OCI-LY7 (cell line): ENCODE results near the gene FYN. TPM values are rescaled to one million over a fixed set of nuclear protein-coding genes. Genes with fewer than 3 reads are reported as not detected.

Experiments used
- BruUV-seq: library from RNA; stranded (reverse); fragments of 400-500 nt; replicated peaks from 2 replicates; lab custom pipeline; 2021; lab: Mats Ljungman, UMichigan
- CTCF ChIA-PET: fragments of 300-600 bp; sonication (Branson Sonifier 250); formaldehyde crosslinking; loops from one replicate; lab custom pipeline; 2022; ENCODE audit warnings: antibody characterized with exemption; ENCODE audit not compliant: unreplicated experiment; lab: Charles Lee
- POLR2A ChIA-PET: fragments of 300-600 bp; sonication (Branson Sonifier 250); formaldehyde crosslinking; loops from one replicate; lab custom pipeline; 2022; ENCODE audit warnings: antibody characterized with exemption; lab: Charles Lee
- DNase-seq: peaks from one replicate; pipeline ENCODE4 v3.0.0-alpha.2; 2015; ENCODE audit warnings: low spot score
- H2AFZ ChIP-seq: fragments of 200-600 bp; sonication (generic), shearing (Covaris generic); 2 replicates; pipeline ENCODE4 v1.6.1; 2014; ENCODE audit warnings: mild to moderate bottlenecking, antibody characterized with exemption, low read length, moderate library complexity
- H3K27ac ChIP-seq: fragments of 200-600 bp; sonication (generic); 2 replicates; pipeline ENCODE4 v1.5.1; 2014; ENCODE audit warnings: mixed run types, low read depth, mild to moderate bottlenecking, moderate library complexity, low read length, inconsistent platforms; ENCODE audit not compliant: poor library complexity, severe bottlenecking
- H3K36me3 ChIP-seq: fragments of 200-600 bp; sonication (generic); 2 replicates; pipeline ENCODE4 v1.6.1; 2014; ENCODE audit warnings: mild to moderate bottlenecking, antibody characterized with exemption, low read length, moderate library complexity, mixed read lengths; ENCODE audit not compliant: insufficient read depth
- H3K4me1 ChIP-seq: fragments of 200-600 bp; sonication (generic); 2 replicates; pipeline ENCODE4 v1.5.1; 2014; ENCODE audit warnings: mild to moderate bottlenecking, low read length; ENCODE audit not compliant: insufficient read depth, poor library complexity, severe bottlenecking
- H3K4me2 ChIP-seq: fragments of 200-600 bp; sonication (generic); 2 replicates; pipeline ENCODE4 v1.6.1; 2014; ENCODE audit warnings: mild to moderate bottlenecking, low read length
- H3K4me3 ChIP-seq: fragments of 200-600 bp; sonication (generic); 2 replicates; pipeline ENCODE4 v1.5.1; 2014; ENCODE audit warnings: mild to moderate bottlenecking, low read depth, low read length; ENCODE audit not compliant: poor library complexity, severe bottlenecking
- H3K79me2 ChIP-seq: fragments of 200-600 bp; sonication (generic); 2 replicates; pipeline ENCODE4 v1.6.1; 2016; ENCODE audit warnings: low read depth, mild to moderate bottlenecking, low read length, moderate library complexity, mixed read lengths; ENCODE audit not compliant: insufficient read depth
- H3K9me2 ChIP-seq: fragments of 200-600 bp; sonication (generic); 2 replicates; pipeline ENCODE4 v1.6.1; 2016; ENCODE audit warnings: mild to moderate bottlenecking, low read length, mixed read lengths; ENCODE audit not compliant: insufficient read depth
- H3K9me3 ChIP-seq: fragments of 200-600 bp; sonication (generic); 2 replicates; pipeline ENCODE4 v1.6.1; 2014; ENCODE audit warnings: mild to moderate bottlenecking, mixed run types, low read length, mixed read lengths
- H4K20me1 ChIP-seq: fragments of 200-600 bp; sonication (generic); 2 replicates; pipeline ENCODE4 v1.6.1; 2014; ENCODE audit warnings: mild to moderate bottlenecking, antibody characterized with exemption, low read length, moderate library complexity, mixed read lengths; ENCODE audit not compliant: insufficient read depth
- CTCF ChIP-seq: fragments of 200-600 bp; sonication (generic); conservative IDR thresholded peaks from 2 replicates; pipeline ENCODE4 v1.5.1; 2014; ENCODE audit warnings: mild to moderate bottlenecking, antibody characterized with exemption, low read length, moderate library complexity, mixed read lengths
- EZH2phosphoT487 ChIP-seq: fragments of 200-600 bp; sonication (generic); IDR thresholded peaks from 2 replicates; pipeline ENCODE4 v1.6.1; 2018; ENCODE audit warnings: low read depth, borderline replicate concordance, mild to moderate bottlenecking, mixed run types, antibody characterized with exemption, low read length, moderate library complexity, mixed read lengths
- intact Hi-C: fragments of 100-400 bp; cut with micrococcal nuclease; formaldehyde crosslinking; loops from one replicate; pipeline ENCODE4 v1.10.0; 2022; ENCODE audit not compliant: unreplicated experiment
- total RNA-seq, 2 experiments: library from RNA; depleted of rRNA in 1 of 2; stranded (reverse); fragments of >200 nt in 1 of 2; shearing (Covaris generic) in 1 of 2; gene quantifications; 2 replicates each; pipeline ENCODE4 v1.2.3, GENCODE V29; 2014 to 2022

Gene FYN
- total RNA-seq, 2 experiments from 2014 or later: 57.3 to 92.9 TPM

- Histone ChIP-seq H3K27ac (no peak overlapping the region), H3K9me3 (no peaks in the 10 kb centered on the region), H2AFZ (no peak overlapping the region), H3K79me2 (no peaks in the 10 kb centered on the region), H3K4me2 (no peak overlapping the region), H3K4me1 (peaks cover 7% of the 10 kb centered on the region), H3K4me3 (no peak overlapping the region), H4K20me1 (no peaks in the 10 kb centered on the region), H3K9me2 (no peaks in the 10 kb centered on the region), H3K36me3 (no peaks in the 10 kb centered on the region)
- TF ChIP-seq CTCF: no peak
- TF ChIP-seq EZH2phosphoT487: no peak
- ChIA-PET CTCF (no interaction called here), POLR2A (interaction anchor here (0.6 kb wide), 1 partner anchor 246 kb away, joined by 3 read pairs; no protein-coding TSS in a partner anchor)
- DNase-seq: no peak
- intact Hi-C loops: no loop called here
- no TSS peak for BruUV-seq
Observed at GRCh38 chr6:111829581-111829980, 43.7 kb downstream of the FYN start.

DNA sequence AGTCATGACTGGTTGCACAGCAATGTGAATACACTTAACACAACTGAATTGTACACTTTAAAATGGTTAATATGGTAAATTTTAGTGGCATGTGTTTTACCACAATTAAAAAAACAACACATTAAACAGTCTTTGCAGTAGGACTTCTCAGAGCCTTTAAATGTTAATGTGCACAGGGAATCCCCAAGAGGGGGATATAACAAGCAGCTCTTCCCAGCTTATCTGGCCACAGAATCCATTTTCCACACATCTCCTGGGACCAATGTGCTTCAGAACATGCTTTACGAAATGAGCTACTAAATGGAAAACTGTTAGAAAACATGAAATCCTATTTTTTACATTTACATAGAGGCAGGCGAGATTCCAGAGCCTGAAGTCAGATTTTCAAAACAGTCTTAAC is 44.4 kb downstream of the FYN start:
- H4K20me1 ChIP-seq: peaks cover 3% of the 10 kb centered on the region; the same call in 1 of the 2 replicates
- no TSS peak for BruUV-seq

More for the DNA sequence above, 44.4 kb downstream of the FYN start:
- no peak overlapping the region for H3K4me3 ChIP-seq
- POLR2A ChIA-PET: interaction anchor here (0.9 kb wide), 1 partner anchor 10 kb away, joined by 5 read pairs; no protein-coding TSS in a partner anchor
- no peaks in the 10 kb centered on the region for H3K79me2 ChIP-seq
- H3K4me2 ChIP-seq: no peak overlapping the region
- TF ChIP-seq CTCF: no peak
- TF ChIP-seq EZH2phosphoT487: no peak
- intact Hi-C loops: no loop called here
- no peak overlapping the region for H3K27ac ChIP-seq
- H3K4me1 ChIP-seq: peaks cover 10% of the 10 kb centered on the region
- H3K9me3 ChIP-seq: no peaks in the 10 kb centered on the region
- CTCF ChIA-PET: no interaction called here
- no peak overlapping the region for H2AFZ ChIP-seq
- H3K36me3 ChIP-seq: no peaks in the 10 kb centered on the region
- H3K9me2 ChIP-seq: no peaks in the 10 kb centered on the region
- DNase-seq: no peak
